ENCODE measurements around the gene GEMIN5.

DNA sequence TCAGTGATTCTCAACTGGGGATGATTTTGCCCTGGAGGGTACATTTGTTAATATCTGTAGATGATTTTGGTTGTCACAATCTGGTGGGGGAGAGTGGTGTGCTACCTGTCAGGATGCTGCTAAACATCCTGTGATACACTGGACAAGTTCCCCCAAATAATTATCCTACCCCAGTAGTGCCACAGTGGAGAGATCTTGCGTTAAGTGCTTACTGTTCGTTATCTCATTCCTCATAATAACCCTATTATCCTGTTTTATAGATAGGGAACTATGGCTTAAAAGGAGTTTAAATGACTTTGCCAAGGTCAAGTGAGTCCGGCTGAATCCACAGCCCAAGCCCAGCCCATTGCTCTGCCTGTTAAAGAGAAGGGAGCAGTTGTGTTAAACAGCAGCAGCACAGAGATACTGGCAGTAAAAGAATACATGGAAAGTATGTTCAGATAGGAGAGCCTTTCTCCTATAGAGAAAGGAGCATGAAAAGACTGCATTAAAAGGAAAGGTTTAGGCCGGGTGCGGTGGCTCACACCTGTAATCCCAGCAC lies 64.2 kb downstream of the GEMIN5 start:
- TF ChIP-seq POLR2AphosphoS5 (IDR thresholded peaks at IDR 0.05) (no peak), POLR2A (IDR thresholded peaks at IDR 0.05) (no peak)
